Astrocyte (in vitro differentiated cells and primary cell): ENCODE measurements around the gene LZTFL1.

ENCODE experiments used
- EZH2 ChIP-seq: IDR thresholded peaks from 2 replicates; pipeline ENCODE4 v1.6.1; 2012; ENCODE audit warnings: mild to moderate bottlenecking, low read length, inconsistent platforms; ENCODE audit not compliant: insufficient read depth
- TF ChIP-seq, protein P1 (sequence below): IDR thresholded peaks from 2 replicates; pipeline ENCODE4 v1.5.1; 2011; ENCODE audit warnings: low read depth, mild to moderate bottlenecking, inconsistent platforms, low read length, moderate library complexity; ENCODE audit not compliant: insufficient read depth

DNA sequence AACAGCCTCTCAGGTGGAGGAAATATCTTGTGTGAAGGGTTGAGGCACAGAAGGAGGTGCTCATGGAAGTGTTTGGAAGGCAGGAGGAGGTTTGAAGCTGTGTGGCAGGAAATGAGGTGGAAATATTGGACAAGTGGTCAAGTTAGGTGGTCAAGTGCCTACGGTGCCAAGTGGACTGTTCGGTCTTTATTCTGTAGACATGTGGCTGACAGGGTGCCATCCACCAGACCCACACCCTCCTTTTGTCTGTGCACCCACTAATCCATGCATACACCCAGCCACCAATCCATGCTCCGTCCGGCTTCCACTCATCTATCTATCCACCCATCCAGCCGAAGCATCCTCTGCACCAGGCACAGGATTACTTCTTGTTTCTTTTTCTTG lies 47.8 kb downstream of the LZTFL1 start:
- TF ChIP-seq EZH2 = no peak
- TF ChIP-seq, protein P1, sequence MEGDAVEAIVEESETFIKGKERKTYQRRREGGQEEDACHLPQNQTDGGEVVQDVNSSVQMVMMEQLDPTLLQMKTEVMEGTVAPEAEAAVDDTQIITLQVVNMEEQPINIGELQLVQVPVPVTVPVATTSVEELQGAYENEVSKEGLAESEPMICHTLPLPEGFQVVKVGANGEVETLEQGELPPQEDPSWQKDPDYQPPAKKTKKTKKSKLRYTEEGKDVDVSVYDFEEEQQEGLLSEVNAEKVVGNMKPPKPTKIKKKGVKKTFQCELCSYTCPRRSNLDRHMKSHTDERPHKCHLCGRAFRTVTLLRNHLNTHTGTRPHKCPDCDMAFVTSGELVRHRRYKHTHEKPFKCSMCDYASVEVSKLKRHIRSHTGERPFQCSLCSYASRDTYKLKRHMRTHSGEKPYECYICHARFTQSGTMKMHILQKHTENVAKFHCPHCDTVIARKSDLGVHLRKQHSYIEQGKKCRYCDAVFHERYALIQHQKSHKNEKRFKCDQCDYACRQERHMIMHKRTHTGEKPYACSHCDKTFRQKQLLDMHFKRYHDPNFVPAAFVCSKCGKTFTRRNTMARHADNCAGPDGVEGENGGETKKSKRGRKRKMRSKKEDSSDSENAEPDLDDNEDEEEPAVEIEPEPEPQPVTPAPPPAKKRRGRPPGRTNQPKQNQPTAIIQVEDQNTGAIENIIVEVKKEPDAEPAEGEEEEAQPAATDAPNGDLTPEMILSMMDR = no peak
